MM.1S (cell line): ENCODE results near the gene TMEM187.

Experiments
- CTCF ChIP-seq: fragments of 300-600 bp; sonication (generic); IDR thresholded peaks from 2 replicates; pipeline ENCODE4 v1.5.1; 2016; ENCODE audit warnings: antibody characterized with exemption, low read length, mixed read lengths
- EZH2 ChIP-seq: fragments of 300-600 bp; sonication (generic); optimal IDR thresholded peaks from 2 replicates; pipeline ENCODE3; 2017; ENCODE audit warnings: low read depth, mild to moderate bottlenecking, antibody characterized with exemption, low read length, mixed read lengths
- EZH2phosphoT487 ChIP-seq: fragments of 300-600 bp; sonication (generic); IDR thresholded peaks from 2 replicates; pipeline ENCODE4 v1.6.1; 2018; ENCODE audit warnings: antibody characterized with exemption, low read length

- TF ChIP-seq EZH2 = no peak
- TF ChIP-seq CTCF = no peak
- no peak for TF ChIP-seq EZH2phosphoT487
These were observed 33.0 kb upstream of the TMEM187 start for GRCh38 chrX:153939573-153939972.
